ENCODE results near the gene MRPL58. TPM values are rescaled to one million over a fixed set of nuclear protein-coding genes. Genes with fewer than 3 reads are reported as not detected.

The MRPL58 gene
- total RNA-seq, 1 donor from 2014 or later = 43.4 TPM

Other genes starting within 250 kb of the MRPL58 start
- 27.0 and 31.3 TPM in 2 replicates for gene NAT9, start 236.3 kb upstream of the MRPL58 start, total RNA-seq
- gene GRIN2C, start 152.8 kb upstream of the MRPL58 start, total RNA-seq = 0.07 and 0.21 TPM in 2 replicates
- 50.8 and 64.9 TPM in 2 replicates for gene FDXR, start 139.7 kb upstream of the MRPL58 start, total RNA-seq
- gene FADS6, start 119.0 kb upstream of the MRPL58 start, total RNA-seq = not detected in 2 replicates
- not detected in 2 replicates for gene USH1G, start 89.4 kb upstream of the MRPL58 start, total RNA-seq
- gene OTOP2, start 88.4 kb upstream of the MRPL58 start, total RNA-seq = not detected in 2 replicates
- gene OTOP3, start 76.8 kb upstream of the MRPL58 start, total RNA-seq = not detected in 2 replicates
- gene HID1, start 39.9 kb upstream of the MRPL58 start, total RNA-seq = 8.7 and 12.2 TPM in 2 replicates
- gene CDR2L, start 25.0 kb upstream of the MRPL58 start, total RNA-seq = 13.4 and 15.7 TPM in 2 replicates
- gene ATP5PD, start 34.3 kb downstream of the MRPL58 start, total RNA-seq = 173 and 218 TPM in 2 replicates
- 14.4 and 17.5 TPM in 2 replicates for gene KCTD2, start 34.6 kb downstream of the MRPL58 start, total RNA-seq
- 5.0 and 7.1 TPM in 2 replicates for gene SLC16A5, start 75.3 kb downstream of the MRPL58 start, total RNA-seq
- gene ARMC7, start 97.3 kb downstream of the MRPL58 start, total RNA-seq = 2.4 and 4.1 TPM in 2 replicates
- gene NT5C, start 119.1 kb downstream of the MRPL58 start, total RNA-seq = 9.5 TPM in 2 replicates
- gene JPT1, start 141.8 kb downstream of the MRPL58 start, total RNA-seq = 207 and 256 TPM in 2 replicates
- 140 and 143 TPM in 2 replicates for gene SUMO2, start 170.3 kb downstream of the MRPL58 start, total RNA-seq
- 53.2 and 61.7 TPM in 2 replicates for gene NUP85, start 193.0 kb downstream of the MRPL58 start, total RNA-seq
- 10.9 and 16.0 TPM in 2 replicates for gene GGA3, start 248.9 kb downstream of the MRPL58 start, total RNA-seq
- 73.6 and 75.8 TPM in 2 replicates for gene MRPS7, start 249.2 kb downstream of the MRPL58 start, total RNA-seq

All from pulmonary artery endothelial cell (primary cell).